HG03520 (cell line): ENCODE data around the gene ZNF14.
"Not testable (repeated sequence)": the region's sequence is repeated elsewhere in the genome, so short reads cannot be mapped to it uniquely, and the experiment has no call there.

Experiments used
- ATAC-seq: cut with Tn5 transposase; IDR thresholded peaks from one replicate; pipeline ENCODE4 v1.9.1; 2021; ENCODE audit warnings: mild to moderate bottlenecking, moderate library complexity; ENCODE audit not compliant: unreplicated experiment

Gene ZNF14

GRCh38 chr19:19732579-19733501 is at the start of gene ZNF14:
ZNF14 (minus strand) TSS chr19:19733112; CDS start chr19:19732958, 154 bp downstream.
- peak; percentile 96 for ATAC-seq

- not testable (repeated sequence) for ATAC-seq
Measured at GRCh38 chr19:19781791-19782190, 48.9 kb upstream of the ZNF14 start.

- ATAC-seq, result no peak
Measured at GRCh38 chr19:19778666-19779065, 45.8 kb upstream of the ZNF14 start.

GRCh38 chr19:19777692-19778091 is 44.8 kb upstream of the ZNF14 start:
- no peak for ATAC-seq

- ATAC-seq, result peak; percentile 95
Measured at GRCh38 chr19:19776206-19777008, 43.5 kb upstream of the ZNF14 start.

DNA sequence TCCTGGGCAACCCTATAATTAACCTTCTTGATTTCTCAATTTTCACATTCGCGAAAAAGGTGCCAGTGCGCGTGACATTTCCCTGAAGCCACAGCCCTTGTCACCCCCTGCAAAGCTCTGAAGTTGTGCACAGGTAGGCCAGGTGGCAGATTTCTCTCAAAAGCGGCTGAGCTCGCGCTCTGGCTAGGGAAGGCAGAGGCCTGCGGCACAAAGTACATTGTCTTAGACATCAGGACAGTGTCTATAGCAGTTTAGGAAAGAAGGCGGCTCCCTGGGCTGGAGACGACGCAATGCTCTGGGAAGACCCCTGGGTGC is 42.9 kb upstream of the ZNF14 start:
- ATAC-seq, result peak; percentile 13

DNA sequence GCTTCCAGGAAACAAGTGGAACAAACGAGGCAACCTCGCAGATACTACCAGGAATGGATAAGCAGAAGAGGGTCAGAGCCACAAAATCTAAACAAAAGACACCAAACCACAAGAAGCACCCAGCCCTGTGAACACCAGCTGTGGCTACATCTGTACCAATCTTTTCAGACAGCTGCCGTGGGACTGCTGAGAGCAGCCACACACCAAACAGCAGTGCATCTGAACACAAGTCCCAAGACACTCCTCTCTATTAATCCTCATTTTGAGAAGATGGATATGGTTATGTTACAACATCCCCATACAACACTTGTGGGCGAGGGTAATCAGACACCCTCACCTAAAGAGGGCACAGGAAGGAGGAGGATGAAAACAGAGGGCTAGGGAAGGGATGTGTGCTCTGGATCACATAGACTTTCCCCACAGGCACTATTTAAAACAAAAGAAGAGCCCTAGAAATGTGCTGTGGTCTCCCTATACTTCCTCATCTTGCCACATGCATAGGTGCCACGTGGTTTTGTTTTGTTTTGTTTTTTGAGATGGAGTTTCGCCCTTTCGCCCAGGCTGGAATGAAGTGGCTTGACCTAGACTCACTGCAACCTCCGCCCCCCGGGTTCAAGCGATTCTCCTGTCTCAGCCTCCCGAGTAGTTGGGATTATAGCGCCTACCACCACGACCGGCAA is 41.6 kb upstream of the ZNF14 start:
- no peak for ATAC-seq

GRCh38 chr19:19771963-19772362 is 39.1 kb upstream of the ZNF14 start:
- not testable (repeated sequence) for ATAC-seq

DNA sequence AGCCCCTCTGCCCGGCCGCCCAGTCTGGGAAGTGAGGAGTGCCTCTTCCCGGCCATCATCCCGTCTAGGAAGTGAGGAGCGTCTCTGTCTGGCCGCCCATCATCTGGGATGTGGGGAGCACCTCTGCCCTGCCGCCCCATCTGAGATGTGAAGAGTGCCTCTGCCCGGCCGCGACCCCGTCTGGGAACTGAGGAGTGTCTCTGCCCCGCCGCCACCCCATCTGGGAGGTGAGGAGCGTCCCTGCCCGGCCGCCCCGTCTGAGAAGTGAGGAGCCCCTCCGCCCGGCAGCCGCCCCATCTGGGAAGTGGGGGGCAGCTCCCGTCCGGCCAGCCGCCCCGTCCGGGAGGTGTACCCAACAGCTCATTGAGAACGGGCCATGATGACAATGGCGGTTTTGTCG is 37.1 kb upstream of the ZNF14 start:
- not testable (repeated sequence) for ATAC-seq

DNA sequence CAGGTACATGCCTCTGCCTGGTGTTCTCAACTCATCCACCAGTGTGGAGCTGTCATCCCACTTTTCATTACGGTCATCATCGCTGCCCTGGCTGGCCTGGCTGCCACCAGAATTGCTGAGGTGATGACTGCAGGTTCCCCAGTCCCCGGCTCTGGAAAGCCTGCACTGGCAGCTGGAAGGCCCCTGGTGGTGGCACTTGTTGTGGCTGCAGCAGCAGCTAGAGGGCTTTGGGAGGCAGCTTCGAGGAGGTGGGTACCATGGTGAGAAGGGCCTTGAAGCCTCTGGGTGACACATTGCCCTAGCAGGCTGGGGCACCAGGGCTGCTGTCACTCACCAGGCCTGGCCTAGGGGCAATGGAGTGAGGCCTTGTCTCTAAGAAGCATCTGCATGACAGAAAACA is 25.3 kb upstream of the ZNF14 start:
- no peak for ATAC-seq

- no peak for ATAC-seq
Measured at GRCh38 chr19:19752760-19753403, 20.0 kb upstream of the ZNF14 start.

DNA sequence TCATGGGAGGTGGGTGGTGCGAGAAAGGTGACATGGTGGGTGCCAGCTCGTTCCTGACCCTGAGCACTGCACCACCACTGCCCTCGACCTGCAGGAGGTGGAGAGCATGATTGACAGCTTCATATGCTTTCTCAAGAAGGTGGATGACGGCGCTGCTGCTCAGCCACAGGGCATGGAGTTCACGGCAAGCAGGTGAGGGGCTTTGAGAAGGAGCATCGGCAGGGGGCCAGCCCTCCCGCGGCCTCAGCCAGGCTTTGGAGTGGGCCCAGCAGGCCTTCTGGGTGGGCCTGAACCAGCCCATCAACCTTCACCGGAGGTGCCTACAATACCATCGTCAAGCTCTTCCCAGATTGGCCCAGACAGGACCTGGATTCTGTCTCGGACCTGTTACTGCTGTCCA is 18.9 kb upstream of the ZNF14 start:
- no peak for ATAC-seq

GRCh38 chr19:19750842-19751790 is 18.2 kb upstream of the ZNF14 start:
- no peak for ATAC-seq

- ATAC-seq, result no peak
Measured at GRCh38 chr19:19749908-19750841, 17.3 kb upstream of the ZNF14 start.

GRCh38 chr19:19749117-19749907 is 16.4 kb upstream of the ZNF14 start:
- ATAC-seq, result no peak

DNA sequence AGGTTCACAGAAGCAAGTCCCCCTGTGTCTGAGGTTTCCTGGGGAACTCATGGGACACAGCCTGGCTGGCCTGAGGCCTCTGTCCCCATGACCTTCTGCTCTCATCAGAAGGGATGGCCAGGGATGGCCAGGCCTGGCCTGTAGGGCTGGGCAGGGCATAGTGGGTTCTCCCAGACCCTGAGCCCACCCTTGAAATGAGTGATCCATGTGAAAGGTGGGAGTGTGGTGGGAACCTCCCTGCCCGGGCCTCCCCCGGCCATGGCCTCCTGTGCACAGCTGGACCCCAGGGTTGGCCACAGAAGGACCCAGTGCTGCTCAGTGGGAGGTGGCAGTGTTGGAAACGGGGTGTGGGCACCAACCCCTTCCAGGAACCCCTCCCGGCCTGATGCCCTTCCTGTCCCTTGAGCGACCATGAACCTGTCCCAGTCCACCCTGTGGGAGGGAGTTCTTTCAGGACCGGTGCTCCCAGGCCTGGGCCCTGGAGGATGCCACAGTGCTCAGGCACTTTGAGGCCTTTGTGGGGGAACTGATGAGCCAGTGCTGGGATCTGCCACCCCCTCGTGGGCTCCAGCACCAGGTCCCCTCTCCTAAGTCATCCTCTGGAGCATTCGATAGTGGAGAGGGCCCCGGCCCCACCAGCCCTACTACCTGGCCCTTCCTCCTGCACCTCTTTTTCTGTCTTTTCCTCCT is 15.5 kb upstream of the ZNF14 start:
- ATAC-seq, result no peak
